HPDE6-E6E7 (cell line): ENCODE measurements around the gene BCL2L14.

Experiments used
- DNase-seq: peaks from one replicate; pipeline ENCODE4 v3.0.0; 2011; ENCODE audit warnings: missing footprints; ENCODE audit errors: extremely low spot score

BCL2L14 gene

DNA sequence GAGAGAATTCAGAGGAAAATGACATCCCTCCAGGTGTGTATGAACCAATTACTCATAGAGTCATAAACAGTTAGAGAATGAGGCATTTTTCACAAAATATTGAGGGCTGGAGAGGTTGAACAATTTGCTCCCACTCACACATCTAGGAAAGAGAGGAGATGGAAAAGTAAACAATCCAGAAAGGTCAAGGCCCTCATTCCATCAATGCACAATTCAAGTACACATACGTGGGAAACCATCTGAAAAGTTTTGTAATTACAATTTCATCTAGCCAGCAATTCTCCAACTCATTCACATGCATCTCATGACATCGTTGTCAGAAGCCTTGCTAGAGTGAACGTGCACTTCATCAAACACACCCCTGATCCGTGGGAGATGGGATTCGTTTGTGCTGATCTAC is 15.7 kb upstream of the BCL2L14 start:
- DNase-seq: no peak

DNA sequence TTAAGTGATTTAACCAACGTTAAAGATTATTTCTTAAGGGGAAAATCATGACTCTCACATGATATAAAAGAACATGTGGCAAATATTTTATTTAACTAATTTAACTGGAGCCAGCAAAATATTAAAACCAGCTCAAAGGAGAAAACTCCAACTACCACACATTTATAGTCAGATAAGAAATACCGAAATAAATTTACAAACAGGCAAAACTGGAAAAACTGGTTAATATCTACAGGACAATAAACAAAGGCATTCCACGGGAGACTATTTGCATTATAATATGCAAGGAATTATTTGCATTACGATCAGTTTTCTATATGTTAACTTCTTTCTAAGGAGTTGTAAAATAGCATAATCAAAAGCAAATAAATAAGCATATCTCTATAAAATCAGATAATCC is 13.8 kb upstream of the BCL2L14 start:
- DNase-seq: no peak

DNA sequence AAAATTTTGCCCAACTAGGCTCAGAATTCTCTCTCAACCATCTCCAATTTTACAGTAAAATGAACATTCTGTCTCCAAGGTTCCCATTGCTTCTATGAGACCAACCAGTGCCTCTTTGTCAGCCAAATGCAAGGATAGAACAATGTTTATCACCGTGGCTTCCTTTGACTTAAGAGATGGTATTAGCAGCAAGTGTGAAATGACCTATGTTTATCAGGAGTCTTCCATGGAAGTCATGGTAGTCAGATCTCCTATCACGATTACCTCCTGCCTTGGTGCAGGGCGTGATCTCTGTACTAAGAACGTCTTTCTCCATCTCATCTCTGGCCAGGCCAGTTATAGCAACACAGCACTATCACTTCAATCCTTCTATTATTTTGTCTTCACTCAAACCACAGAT is 6.1 kb upstream of the BCL2L14 start:
- DNase-seq: no peak

DNA sequence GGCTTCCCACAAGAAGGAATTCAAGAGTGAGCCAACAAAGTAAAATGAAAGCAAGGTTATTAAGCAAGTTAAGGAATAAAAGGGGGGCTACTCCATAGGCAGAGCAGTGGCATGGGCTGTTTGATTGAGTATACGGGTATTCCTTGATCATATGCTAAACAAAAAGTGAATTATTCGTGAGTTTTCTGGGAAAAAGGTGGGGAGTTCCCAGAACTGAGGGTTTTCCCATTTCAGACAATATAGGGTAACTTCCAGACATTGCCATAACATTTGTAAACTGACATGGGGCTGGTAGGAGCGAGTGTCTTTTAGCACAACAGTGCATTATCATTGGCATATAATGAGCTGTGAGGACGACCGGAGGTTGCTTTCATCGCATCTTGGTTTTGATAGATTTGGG is 2.0 kb upstream of the BCL2L14 start:
- DNase-seq: no peak

DNA sequence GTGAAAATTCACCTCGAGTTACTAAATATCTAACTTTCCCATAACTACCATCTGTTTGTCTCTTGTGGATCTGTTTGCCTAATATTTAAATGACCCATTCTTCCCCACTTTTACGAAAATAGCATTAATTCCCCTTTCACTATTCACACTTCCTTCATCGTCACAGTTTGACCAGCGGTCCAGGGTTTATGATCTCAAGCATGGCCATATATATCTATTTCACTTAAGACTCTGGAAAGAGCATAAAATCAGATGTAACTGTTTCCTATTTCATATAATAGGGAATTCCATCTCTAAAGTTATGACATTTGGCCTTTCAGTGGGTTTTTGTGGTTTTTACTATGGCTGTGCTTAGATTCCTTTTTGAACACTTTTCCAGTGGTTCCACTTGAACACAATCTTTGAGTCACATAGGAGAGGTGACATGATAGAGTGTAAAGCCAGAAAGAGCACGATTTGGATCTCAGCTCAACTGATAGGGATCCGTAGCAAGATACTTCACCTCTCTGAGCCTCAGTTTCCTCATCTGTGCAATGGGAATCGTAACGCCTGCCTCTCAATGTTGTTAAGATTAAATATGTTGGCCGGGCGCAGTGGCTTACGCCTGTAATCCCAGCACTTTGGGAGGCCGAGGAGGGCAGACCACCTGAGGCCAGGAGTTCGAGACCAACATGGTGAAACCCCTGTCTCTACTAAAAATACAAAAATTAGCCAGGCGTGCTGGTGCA is 754 bp upstream of the BCL2L14 start:
- DNase-seq: no peak

DNA sequence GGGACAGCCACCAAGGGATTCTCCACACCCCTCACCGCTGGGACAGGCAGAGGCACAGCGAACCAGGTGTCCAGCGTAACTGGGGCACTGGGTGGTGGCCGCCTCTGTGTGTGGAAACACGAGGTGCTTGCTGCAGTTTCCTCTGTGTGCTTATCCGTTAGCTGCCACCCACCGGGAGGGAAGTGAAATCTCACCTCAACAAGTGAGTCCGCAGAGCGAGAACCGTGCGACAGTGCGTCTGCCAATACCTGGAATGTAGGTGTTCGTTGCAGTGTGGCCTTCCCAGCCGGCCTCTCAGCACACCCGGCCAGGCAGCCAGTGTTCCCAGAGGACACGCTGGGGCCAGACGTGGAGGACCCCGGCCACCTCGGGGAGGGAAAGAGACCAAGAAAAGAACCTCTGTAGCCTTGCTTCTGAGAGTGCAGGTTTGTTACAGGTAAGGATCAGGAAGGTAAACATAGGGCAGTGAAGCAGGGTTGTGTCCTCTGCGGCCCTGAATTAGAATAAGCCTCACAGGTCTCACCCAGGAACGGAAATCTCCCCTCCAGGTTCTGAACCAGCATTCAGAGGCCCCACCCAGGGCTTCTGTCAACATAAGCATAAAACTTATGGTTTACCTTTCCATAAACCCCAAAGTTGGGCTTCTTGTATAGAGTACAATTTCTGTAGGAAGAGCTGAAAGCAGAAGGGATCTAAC is 1.5 kb downstream of the BCL2L14 start:
- DNase-seq: no peak

DNA sequence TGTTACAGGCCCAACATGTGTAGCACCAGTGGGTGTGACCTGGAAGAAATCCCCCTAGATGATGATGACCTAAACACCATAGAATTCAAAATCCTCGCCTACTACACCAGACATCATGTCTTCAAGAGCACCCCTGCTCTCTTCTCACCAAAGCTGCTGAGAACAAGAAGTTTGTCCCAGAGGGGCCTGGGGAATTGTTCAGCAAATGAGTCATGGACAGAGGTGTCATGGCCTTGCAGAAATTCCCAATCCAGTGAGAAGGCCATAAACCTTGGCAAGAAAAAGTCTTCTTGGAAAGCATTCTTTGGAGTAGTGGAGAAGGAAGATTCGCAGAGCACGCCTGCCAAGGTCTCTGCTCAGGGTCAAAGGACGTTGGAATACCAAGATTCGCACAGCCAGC is 8.6 kb downstream of the BCL2L14 start:
- no peak for DNase-seq

DNA sequence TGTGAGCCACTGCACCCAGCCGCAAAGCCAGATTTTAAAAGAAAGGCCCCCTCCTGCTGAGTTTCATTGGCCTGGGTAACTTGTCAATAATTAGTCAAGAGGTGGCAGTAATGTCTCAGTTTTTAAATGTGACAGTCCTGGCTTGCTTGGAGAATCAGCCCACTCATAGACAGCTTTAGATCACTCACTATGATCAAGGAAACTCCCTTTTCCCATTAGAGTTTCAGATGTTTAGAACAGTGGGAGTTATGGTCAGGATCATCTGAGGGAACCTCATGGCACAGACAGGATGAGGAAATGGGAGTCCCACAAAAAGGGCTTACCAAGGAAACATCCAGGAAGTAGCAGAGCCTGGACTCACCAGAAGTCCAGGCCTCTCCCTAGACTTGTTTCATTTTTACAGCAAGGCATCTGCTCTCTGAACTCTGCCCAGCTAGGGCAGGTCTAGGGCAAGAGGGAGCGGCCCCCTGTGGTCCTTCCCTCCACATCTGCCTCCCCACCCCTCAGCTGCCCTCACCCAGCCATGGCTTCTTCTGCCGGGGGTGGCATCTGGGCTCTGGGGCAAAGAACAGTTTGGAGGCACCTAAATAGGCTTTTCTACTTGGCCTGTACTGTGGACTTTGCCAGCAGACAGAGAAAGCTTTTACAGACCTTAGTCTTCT is 11.2 kb downstream of the BCL2L14 start:
- peak; percentile 44 for DNase-seq

DNA sequence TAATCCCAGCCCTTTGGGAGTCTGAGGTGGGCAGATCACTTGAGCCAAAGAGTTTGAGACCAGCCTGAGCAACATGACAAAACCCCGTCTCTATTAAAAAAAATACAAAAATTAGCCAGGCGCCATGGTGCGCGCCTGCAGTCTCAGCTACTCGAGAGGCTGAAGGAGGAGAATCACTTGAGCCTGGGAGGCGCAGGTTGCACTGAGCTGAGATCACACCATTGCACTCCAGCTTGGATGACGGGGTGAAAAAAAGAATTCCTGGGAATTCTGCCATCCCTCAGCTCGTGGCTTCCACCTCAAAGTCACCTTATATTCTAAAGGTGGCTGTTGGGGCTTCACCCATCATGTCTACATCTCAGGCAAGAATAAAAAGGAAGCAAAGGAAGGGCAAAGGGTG is 12.9 kb downstream of the BCL2L14 start:
- DNase-seq: no peak

DNA sequence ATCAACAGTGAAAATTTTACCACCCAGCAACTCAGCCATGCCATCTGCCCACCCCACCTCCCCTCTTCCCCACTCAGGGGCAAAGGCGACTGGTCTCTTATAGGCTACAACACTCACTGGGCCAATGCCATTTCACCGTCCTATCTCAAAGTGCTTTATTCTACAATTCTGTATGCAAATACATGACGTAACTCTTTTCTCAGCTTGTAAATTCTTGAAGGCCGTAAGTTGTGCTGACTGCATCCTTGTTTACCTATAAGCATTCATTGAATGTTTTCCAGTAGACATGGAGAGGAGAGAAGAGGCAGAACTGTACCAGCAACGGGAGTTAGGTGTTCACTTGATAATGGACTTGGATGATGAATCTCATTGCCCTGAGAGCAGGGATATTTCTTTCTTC is 15.6 kb downstream of the BCL2L14 start:
- no peak for DNase-seq

DNA sequence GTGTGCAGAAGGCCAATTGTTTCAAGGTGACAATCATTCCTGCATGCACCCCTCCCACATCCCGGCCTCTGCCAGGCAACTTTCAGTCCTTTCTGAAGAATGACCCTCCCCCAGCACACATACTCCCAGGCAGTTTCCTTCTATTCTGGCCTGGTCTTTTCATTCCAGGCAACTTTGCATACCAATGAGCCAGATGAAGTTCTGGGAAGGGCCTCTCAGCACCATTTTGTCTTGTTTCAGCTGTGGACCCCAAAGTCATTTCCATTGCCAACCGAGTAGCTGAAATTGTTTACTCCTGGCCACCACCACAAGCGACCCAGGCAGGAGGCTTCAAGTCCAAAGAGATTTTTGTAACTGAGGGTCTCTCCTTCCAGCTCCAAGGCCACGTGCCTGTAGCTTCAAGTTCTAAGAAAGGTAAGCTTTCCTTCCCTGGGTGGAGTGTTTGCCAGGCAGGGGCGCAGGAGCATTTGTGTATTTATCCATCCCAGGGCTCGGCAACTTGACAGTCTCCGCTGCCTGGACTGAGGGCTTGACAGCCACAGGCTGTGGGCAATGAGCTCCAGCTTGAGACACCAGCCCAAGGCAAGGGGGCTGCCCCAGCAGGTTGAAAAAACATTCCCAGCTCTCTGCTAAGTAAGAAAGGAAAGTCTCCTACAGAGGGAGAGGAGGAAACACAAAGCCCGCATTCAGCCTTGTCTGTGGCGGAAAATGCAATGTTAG is 16.4 kb downstream of the BCL2L14 start:
- no peak for DNase-seq

DNA sequence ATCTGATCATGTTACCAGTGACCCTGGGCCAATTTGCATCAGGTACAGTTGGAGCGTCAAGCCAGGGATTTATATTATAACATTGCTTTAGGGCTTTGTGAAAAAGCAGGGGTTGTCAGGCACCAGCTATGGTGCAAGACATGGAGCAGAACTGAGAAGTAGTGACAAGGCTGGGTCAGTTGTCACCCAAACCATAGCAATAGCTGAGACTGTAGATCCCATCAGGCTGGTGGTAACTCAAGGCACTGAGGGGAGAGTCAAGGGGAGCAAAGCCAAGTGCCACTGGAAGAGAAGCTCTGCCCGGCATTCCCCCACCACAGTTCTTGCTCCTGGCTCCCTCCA is 16.9 kb downstream of the BCL2L14 start:
- no peak for DNase-seq

DNA sequence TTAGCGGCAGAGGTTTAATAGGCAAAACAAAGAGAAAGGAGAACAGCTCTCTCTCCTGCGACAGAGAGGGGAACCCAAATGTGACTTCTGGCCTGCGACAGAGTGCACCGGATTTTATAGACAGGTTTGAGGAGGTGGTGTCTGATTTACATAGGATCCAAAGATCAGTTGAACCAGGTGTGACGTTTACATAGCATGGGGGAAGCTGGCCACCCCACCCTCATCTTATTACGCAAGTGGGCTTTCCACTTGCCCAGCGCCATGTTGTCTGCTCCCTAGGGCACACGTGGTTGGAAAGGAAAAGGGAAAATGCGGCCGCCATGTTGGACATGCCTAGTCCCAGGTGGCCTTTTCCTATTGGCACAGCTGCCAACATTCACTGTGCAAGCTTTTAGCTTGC is 17.4 kb downstream of the BCL2L14 start:
- no peak for DNase-seq

DNA sequence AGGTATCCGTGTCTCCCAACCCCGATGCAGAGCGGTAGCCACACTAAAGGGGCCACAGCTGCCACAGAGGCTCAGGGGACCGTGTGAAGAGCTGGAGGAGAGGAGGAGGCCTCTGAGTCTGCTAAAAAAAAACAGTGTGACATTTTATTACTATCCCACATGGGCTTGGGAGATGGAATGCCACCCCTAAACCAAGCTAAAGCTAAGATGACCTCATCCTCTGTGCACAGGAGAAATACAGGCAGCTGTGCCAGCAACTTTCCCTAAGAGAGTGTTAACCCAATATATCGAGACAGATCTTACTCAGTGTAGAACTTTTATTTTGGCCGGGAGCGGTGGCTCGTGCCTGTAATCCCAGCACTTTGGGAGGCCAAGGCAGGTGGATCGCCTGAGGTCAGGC is 18.0 kb downstream of the BCL2L14 start:
- DNase-seq: no peak

DNA sequence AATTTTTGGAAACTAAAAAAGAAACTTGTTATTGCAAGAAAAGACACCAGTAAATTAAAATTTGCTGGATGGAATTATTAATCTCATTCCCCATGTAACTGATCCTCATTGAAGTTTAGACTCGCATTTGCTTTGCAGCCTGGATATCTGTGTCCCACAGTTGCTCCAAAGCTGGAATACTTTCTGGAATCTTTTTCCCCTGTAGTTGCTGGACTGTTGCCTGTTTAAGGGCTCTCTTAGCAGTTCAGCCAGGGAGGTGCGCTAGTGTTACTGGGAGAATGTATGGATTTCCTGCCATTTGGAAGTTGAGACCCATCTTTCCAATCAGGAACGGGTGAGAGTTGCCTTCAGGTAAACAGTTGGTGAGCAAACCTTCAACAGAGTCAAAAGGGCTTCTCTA is 20.3 kb downstream of the BCL2L14 start:
- DNase-seq: no peak

DNA sequence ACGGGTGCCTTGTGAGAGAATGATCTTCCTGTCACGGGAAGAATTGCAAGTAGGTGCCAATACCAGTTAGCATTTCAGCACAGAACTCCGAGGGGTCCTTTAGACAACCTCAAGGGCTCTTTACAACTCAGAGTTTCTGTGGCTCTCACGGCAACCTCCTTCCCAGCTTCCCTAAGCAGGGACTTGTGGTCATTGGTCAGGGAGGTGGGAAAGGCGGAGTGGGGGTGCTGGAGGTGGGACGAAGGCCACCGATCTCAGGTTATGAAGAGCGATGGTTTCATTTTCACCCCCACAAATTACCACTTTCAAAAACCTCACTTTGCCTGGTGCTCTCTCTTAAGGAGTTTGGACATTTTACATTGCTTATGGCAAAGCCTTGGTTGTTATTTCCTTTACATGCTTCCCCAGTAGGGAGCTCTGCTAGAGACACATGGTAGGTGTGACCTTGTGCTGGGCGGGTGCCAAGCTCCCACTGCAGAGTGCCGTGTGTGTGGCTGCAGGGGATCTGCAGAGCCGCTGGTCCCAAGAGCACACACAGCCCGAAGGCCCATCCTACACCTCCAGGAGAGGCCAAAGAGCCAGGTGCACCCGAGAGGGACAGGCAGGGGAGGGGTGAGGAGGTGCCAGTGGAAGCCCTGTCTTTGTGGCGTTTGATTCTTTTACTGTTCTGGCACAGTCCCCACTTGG is 21.4 kb downstream of the BCL2L14 start:
- DNase-seq: no peak

DNA sequence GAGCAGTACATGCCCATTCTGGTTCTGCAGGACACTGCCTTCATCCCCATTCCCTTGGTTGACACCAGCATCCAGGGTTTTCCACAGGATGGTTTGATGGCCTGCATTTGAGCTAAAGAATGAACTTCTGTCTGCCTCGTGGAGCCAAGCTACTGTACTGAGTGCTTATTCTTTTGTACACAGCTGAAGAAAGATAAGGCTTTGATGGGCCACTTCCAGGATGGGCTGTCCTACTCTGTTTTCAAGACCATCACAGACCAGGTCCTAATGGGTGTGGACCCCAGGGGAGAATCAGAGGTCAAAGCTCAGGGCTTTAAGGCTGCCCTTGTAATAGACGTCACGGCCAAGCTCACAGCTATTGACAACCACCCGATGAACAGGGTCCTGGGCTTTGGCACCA is 23.7 kb downstream of the BCL2L14 start:
- DNase-seq: no peak

DNA sequence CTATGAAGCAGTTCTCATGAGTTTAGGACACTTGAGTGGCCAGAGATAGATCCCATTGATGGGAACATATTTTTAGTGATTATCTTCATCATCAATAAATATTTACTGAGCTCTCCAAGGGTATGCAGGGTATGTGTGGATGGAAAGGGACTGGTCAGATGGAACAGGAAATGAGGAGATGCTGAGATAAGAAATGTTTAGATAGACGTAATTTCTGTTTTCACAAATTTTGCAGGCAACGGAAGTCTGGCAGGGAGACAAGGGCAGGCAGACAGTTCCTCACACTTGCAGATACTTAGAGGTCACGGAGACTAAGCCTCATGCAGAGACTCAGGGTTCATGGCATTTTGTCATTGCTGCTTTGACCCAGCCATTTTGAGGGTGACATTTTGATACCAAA is 24.3 kb downstream of the BCL2L14 start:
- no peak for DNase-seq

DNA sequence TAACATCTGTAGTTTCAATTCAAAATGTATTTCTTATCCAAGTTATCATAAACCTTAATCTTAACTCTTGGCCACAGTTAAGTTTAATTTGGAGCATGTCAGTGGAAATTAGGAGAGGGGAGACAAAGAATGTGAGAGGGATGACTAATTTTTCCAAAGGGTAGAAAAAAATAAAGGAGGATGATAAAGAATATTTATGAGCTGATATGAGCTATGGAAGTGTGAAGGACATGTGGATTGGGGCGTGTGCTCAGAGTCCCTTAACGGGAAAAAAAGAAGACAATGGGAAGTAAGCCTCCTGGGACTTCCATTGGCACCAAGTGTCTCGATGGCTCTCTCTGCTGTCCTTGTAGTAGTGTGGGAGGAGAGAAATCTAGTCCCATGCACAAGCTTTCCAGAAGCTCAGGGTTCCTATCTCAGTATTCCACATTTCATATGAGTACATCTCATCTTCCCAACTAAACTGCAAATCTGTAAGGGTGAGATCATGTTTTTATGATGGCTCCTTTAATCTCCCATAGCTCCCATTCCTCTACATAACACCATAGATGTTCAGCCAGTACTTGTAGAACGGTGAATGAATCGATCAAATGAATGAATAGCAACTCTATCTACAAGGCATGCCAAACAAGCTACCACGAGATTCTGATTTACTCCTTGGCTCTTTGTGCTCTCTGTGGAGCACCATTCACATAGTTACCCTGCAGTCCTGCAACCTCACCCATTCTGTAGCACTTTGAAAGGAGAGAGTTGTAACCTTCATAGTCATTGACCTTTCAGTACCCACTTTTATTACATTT is 27.4 kb downstream of the BCL2L14 start:
- DNase-seq: no peak

DNA sequence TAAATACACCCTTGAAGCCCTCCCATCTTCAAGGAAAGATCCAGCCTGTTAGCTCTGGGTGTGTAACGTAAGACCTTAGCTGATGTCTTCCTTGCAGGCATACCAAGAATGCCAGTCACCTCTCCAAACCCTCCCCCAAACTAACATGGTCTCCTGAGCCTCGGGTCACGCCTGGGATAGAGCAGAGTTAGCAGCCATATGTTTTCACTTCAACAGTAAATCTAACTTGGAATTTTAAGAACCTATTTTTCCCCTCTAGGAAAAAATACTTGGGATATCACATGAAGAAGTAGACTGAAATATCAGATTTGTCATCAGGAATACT is 27.9 kb downstream of the BCL2L14 start:
- no peak for DNase-seq

DNA sequence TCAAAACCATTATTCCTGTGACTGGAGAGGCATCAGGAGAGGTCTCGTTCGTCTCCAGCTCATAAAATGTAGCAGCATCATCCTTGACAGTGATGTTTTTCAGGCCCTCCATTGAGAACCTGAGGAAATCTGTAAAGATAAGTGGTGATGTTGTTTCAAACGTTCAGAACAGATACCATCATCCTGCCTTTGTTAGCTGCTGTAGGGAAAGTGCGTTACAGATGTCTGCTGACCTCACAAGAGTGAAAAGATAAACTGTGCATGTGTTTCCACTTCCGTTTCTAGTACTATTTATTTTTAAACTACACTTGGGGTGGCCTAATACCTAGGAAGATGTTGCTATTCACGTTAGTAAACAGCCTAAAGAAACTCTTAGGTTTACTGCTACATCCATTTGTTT is 28.4 kb downstream of the BCL2L14 start:
- no peak for DNase-seq
